ENCODE data around the gene CLPTM1.
"Not testable (repeated sequence)": the region's sequence is repeated elsewhere in the genome, so short reads cannot be mapped to it uniquely, and the experiment has no call there.

Gene CLPTM1

GRCh38 chr19:44972802-44973201 is 17.6 kb downstream of the CLPTM1 start:
- in situ Hi-C loops (cut with HindIII; ENCODE audit: low sequenced_read_pairs) = loop anchor here (10.0 kb wide), 2 partner anchors 52 to 58 kb away; partner anchors contain the start of gene APOC1

DNA sequence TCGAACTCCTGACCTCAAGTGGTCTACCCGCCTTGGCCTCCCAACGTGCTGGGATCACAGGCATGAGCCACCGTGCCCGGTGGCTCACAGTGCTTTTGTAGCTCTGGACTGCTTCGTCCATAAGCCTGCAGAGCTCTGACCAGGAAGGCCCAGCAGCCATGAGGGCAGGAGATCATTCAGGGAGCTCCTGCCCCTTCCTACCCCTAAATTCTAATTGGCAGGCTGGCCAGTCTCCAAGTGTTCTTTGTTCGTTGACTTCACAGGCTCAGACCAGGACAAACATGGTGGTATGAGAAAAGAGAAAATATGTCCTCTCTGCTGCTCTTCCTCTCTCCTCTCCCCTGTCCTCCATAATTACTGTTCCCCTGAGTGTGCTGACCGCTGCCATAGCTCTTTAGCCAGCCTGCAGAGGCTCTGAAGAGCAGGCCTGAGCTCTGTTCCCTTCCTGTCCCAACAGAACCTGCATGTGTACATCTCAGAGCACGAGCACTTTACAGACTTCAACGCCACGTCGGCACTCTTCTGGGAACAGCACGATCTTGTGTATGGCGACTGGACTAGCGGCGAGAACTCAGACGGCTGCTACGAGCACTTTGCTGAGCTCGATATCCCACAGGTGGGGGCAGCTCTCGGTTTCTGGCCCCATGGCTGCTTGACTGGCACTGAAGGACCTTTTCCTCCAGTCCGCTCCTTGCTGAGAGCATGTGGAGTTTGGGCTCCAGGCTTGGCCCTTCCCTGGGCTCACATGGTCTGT is 19.0 kb downstream of the CLPTM1 start:
- in situ Hi-C loops (cut with HindIII; ENCODE audit: low sequenced_read_pairs) = loop anchor here (10.0 kb wide), 2 partner anchors 51 to 59 kb away; partner anchors contain the start of gene APOC1

DNA sequence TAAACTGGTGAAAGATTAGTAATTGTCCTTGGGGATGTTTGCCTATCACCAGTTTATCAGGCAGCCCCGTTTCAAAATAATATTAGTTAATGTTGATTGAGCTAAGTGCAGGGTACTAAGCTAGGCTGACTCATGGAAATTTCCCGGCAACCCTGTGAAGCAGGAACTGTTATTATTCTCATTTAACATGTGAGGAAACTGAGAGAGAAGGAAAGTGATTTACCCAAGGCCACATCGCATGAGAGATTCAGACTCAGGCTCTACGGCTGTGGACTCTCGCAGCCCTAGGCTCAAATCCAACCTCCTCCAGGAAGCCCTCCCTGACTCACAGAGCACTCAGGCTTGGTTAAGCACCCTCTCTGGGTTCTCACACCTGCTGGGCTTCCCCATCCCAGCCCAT is 19.7 kb downstream of the CLPTM1 start:
- in situ Hi-C loops (cut with HindIII; ENCODE audit: low sequenced_read_pairs) = loop anchor here (10.0 kb wide), 2 partner anchors 50 to 60 kb away; partner anchors contain the start of gene APOC1

- in situ Hi-C loops (cut with HindIII; ENCODE audit: low sequenced_read_pairs) = loop anchor here (10.0 kb wide), 2 partner anchors 49 to 61 kb away; partner anchors contain the start of gene APOC1
These were observed 20.3 kb downstream of the CLPTM1 start for GRCh38 chr19:44975444-44975843.

DNA sequence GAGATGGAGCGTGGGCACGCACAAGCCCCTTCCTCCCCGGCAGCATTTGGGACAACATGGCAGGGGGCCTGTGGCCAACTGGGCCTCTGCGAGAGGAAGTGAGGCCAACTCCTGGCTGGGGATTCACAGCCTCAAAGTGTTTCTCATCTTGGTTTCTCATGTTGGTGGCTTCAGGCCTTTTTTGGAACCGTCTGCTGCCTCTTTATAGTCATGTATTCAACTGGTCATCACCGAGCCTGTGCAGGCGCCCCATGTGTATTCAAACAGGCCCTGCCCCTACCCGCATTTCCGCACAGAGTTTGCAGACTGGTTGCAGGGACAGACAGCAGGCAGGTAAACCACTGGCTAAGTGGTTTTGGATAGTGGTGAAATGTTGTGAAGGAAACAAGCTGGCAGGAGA is 28.8 kb downstream of the CLPTM1 start:
- in situ Hi-C loops (cut with HindIII; ENCODE audit: low sequenced_read_pairs) = no loop called here

- in situ Hi-C loops (cut with HindIII; ENCODE audit: low sequenced_read_pairs) = no loop called here
These were observed 30.3 kb downstream of the CLPTM1 start for GRCh38 chr19:44985445-44985844.

GRCh38 chr19:44986389-44986788 is 31.2 kb downstream of the CLPTM1 start:
- in situ Hi-C loops (cut with HindIII; ENCODE audit: low sequenced_read_pairs) = no loop called here

- in situ Hi-C loops (cut with HindIII; ENCODE audit: low sequenced_read_pairs) = no loop called here
These were observed 32.0 kb downstream of the CLPTM1 start for GRCh38 chr19:44987148-44987675.

DNA sequence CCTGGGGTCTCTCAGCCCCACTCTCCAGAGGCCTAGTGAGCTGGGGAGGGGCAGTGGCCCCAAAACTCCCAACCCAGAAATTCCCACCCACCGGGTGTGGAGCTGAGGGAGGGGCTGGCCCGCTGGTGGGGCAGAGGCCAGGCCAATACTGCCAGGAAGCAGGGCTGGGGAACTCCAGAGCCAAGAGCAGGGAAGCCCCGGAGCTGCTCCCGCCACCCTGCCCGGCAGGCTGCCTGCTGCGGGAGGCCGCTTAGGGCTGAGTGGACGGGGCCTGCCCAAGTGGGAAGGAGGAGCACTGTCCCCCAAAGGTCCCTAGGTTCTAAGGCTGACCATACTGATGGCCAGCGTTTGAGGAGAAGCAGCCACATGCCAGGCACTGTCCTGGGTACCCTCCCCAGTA is 33.1 kb downstream of the CLPTM1 start:
- in situ Hi-C loops (cut with HindIII; ENCODE audit: low sequenced_read_pairs) = no loop called here

- in situ Hi-C loops (cut with HindIII; ENCODE audit: low sequenced_read_pairs) = no loop called here
These were observed 33.8 kb downstream of the CLPTM1 start for GRCh38 chr19:44988896-44989556.

GRCh38 chr19:44990459-44990858 is 35.3 kb downstream of the CLPTM1 start:
- in situ Hi-C loops (cut with HindIII; ENCODE audit: low sequenced_read_pairs) = no loop called here

GRCh38 chr19:44990966-44991365 is 35.8 kb downstream of the CLPTM1 start:
- in situ Hi-C loops (cut with HindIII; ENCODE audit: low sequenced_read_pairs) = no loop called here

GRCh38 chr19:44992336-44993163 is 37.4 kb downstream of the CLPTM1 start:
- in situ Hi-C loops (cut with HindIII; ENCODE audit: low sequenced_read_pairs) = no loop called here

DNA sequence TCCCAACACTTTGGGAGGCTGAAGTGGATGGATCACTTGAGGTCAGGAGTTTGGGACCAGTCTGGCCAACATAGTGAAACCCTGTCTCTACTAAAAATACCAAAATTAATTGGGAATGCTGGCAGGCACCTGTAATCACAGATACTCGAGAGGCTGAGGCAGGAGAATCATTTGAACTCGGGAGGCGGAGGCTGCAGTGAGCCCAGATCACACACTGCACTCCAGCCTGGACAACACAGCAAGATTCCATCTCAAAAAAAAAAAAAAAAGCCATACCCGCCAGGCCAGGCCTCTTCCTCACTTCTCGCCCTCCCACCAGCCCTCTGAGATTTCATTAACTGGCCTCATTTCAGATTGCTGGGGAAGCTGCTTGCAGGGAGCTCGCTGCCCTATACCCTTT is 38.3 kb downstream of the CLPTM1 start:
- in situ Hi-C loops (cut with HindIII; ENCODE audit: low sequenced_read_pairs) = no loop called here

DNA sequence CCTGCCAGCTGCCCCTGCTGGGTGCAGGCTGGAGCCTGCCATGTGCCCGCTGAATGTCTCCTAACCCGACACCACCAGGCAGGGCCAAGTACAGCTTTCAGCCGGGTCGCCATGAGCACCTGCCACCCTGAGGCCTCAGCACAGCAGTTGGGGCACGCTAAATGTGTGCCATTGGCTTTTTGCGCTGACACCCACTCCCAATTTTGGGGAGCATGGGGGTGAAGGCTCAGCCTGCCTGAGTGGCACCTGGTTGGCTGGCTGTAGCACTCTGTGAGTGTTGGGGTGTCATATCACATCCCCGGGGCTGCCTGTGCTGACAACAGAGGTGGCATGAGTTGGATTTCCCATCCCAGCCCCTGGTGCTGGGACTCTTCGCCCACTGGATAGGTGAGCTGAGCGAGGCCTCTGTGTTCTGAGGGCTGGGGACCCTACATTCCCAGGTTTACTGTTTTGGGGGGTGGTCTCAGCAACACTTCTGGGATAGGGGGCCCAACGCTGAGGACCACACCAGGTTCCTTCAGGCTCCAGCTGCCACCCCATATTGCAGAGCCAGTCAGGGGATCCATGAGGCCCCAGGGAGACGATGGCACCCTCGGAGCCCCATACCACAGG is 38.9 kb downstream of the CLPTM1 start:
- in situ Hi-C loops (cut with HindIII; ENCODE audit: low sequenced_read_pairs) = no loop called here

GRCh38 chr19:44998025-44998424 is 42.8 kb downstream of the CLPTM1 start:
- in situ Hi-C loops (cut with HindIII; ENCODE audit: low sequenced_read_pairs) = no loop called here

- in situ Hi-C loops (cut with HindIII; ENCODE audit: low sequenced_read_pairs) = not testable (repeated sequence)
These were observed 44.1 kb downstream of the CLPTM1 start for GRCh38 chr19:44999131-44999925.

GRCh38 chr19:45000665-45001064 is 45.5 kb downstream of the CLPTM1 start:
- in situ Hi-C loops (cut with HindIII; ENCODE audit: low sequenced_read_pairs) = not testable (repeated sequence)

GRCh38 chr19:45001087-45001739 is 46.0 kb downstream of the CLPTM1 start, which contains the start of gene RELB:
Gene RELB, plus strand, starts transcription at chr19:45001464. Its CDS starts 116 bp downstream, at chr19:45001580.
- in situ Hi-C loops (cut with HindIII; ENCODE audit: low sequenced_read_pairs) = no loop called here

All from endothelial cell of hepatic sinusoid (primary cell).